Testis (tissue), 3 donors: Measurements from ENCODE around the gene RPS10. TPM values are rescaled to one million over a fixed set of nuclear protein-coding genes. Genes with fewer than 3 reads are reported as not detected.

Source experiments
- DNase-seq: peaks from one replicate; pipeline ENCODE4 v3.0.0-alpha.2; 2019
- H3K27ac ChIP-seq, 2 donors: fragments of 200-600 bp; sonication (generic); one replicate each; pipeline ENCODE4 v1.5.1; 2019
- H3K27me3 ChIP-seq: fragments of 200-600 bp; sonication (generic); one replicate; pipeline ENCODE4 v1.5.1; 2019
- H3K36me3 ChIP-seq: fragments of 200-600 bp; sonication (generic); one replicate; pipeline ENCODE4 v1.5.1; 2017; ENCODE audit warnings: low read depth; ENCODE audit errors: missing control alignments
- H3K4me1 ChIP-seq: fragments of 200-600 bp; sonication (generic); one replicate; pipeline ENCODE4 v1.5.1; 2019
- H3K4me3 ChIP-seq, 2 donors: fragments of 200-600 bp; sonication (generic); one replicate each; pipeline ENCODE4 v1.5.1; 2017 to 2019
- H3K9me3 ChIP-seq: fragments of 200-600 bp; sonication (generic); one replicate; pipeline ENCODE4 v1.5.1; 2017
- POLR2A ChIP-seq: fragments of 450-650 bp; IDR thresholded peaks from one replicate; pipeline ENCODE4 v1.6.1; 2017; ENCODE audit warnings: antibody characterized with exemption, mild to moderate bottlenecking, moderate library complexity
- WGBS, 2 donors: methylation state at CpG; one replicate each; pipeline ENCODE4 v1.1.5; 2018; 5-methylcytosine and 5-hydroxymethylcytosine counted together
- intact Hi-C: fragments of 100-400 bp; cut with DNase I; formaldehyde crosslinking; loops from one replicate; pipeline ENCODE4 v1.15.1; 2023; ENCODE audit warnings: low total_unique reads
- polyA plus RNA-seq: library from polyadenylated mRNA; stranded (reverse); fragments of 350-450 nt; fragmentation: Illumina TruSeq; extraction: RNeasy Lipid Tissue Mini Kit (QIAGEN cat#74804); gene quantifications from one replicate; pipeline ENCODE4 v1.2.3, GENCODE V29; 2014; ENCODE audit warnings: low read depth, low replicate concordance; ENCODE audit not compliant: insufficient read depth
- total RNA-seq, 2 donors: library from RNA; depleted of rRNA; stranded (reverse); fragments of >200 nt; gene quantifications; one replicate each; pipeline ENCODE4 v1.2.3, GENCODE V29; 2016
- TF ChIP-seq, protein P1 (sequence below), 3 experiments: fragments of 450-650 bp in 2 of 3; fragments of 200-600 bp in 1 of 3; sonication (generic) in 1 of 3; IDR thresholded peaks; one replicate each; pipeline ENCODE4 v1.5.1; 2016 to 2019; ENCODE audit warnings: antibody characterized with exemption in 3 of 3, mild to moderate bottlenecking in 2 of 3, moderate library complexity in 1 of 3

RPS10 gene
- total and polyA plus RNA-seq, 3 donors from 2014 or later = 926 to 1,691 (median 1,309) TPM

DNA sequence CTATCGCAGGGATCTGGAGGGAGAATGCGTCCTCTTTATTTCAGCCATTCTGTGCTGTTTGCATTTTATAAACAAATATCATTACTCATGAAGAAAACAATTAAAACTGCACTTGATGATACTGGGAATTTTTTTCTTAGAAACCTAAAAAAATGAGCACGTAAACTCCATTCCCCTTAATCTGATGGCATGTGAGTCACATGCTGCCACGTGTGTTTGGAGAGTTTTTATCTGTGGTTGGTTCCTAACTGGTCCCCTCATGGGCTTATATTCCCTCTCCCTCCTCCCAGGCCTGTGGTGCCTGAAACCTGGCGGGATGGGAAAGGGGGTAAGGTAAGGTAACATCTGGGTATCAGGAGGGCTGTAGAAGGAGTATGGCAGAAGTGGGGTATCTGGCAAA, 46.6 kb upstream of the RPS10 start:
- DNase-seq = no peak
- Histone ChIP-seq H3K36me3 (no peaks in the 10 kb centered on the region), H3K27ac (no peak overlapping the region), H3K27me3 (no peaks in the 10 kb centered on the region), H3K4me3 (no peak overlapping the region), H3K9me3 (no peaks in the 10 kb centered on the region), H3K4me1 (no peaks in the 10 kb centered on the region)
- intact Hi-C loops = no loop called here
- no peak for TF ChIP-seq POLR2A
- TF ChIP-seq, protein P1, sequence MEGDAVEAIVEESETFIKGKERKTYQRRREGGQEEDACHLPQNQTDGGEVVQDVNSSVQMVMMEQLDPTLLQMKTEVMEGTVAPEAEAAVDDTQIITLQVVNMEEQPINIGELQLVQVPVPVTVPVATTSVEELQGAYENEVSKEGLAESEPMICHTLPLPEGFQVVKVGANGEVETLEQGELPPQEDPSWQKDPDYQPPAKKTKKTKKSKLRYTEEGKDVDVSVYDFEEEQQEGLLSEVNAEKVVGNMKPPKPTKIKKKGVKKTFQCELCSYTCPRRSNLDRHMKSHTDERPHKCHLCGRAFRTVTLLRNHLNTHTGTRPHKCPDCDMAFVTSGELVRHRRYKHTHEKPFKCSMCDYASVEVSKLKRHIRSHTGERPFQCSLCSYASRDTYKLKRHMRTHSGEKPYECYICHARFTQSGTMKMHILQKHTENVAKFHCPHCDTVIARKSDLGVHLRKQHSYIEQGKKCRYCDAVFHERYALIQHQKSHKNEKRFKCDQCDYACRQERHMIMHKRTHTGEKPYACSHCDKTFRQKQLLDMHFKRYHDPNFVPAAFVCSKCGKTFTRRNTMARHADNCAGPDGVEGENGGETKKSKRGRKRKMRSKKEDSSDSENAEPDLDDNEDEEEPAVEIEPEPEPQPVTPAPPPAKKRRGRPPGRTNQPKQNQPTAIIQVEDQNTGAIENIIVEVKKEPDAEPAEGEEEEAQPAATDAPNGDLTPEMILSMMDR (IDR thresholded peaks at IDR 0.05) = no peak
- 89 to 90% methylated on average over 5 of the region's 5 CpGs for WGBS, 2 donors

DNA sequence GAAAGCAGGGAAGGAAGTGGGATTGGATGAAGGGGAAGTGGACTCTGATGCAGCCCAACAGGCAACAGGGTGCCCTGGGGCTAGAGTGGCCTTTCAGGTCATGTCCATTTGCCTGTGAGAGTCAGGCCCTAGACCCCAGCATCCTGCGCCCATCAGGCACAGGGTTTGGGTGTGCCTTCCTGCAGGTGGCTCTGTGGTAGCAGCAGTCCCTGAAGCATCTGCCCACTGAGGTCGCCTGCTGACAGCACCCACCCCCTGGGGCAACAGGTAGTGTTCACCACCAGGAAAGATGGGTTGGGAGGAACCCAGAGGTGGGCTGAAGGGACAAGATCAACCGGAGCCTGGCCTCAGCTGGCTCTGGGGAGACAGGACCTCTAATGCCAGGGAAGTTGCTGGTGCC, 43.6 kb upstream of the RPS10 start:
- WGBS, 2 donors = 83 to 94% methylated on average over 3 of the region's 3 CpGs
- Histone ChIP-seq H3K27ac (no peak overlapping the region), H3K9me3 (no peaks in the 10 kb centered on the region), H3K4me3 (no peak overlapping the region), H3K36me3 (no peaks in the 10 kb centered on the region), H3K27me3 (no peaks in the 10 kb centered on the region), H3K4me1 (peaks cover 4% of the 10 kb centered on the region)
- intact Hi-C loops = no loop called here
- TF ChIP-seq POLR2A = no peak
- TF ChIP-seq, protein P1 (IDR thresholded peaks at IDR 0.05) = no peak
- no peak for DNase-seq

DNA sequence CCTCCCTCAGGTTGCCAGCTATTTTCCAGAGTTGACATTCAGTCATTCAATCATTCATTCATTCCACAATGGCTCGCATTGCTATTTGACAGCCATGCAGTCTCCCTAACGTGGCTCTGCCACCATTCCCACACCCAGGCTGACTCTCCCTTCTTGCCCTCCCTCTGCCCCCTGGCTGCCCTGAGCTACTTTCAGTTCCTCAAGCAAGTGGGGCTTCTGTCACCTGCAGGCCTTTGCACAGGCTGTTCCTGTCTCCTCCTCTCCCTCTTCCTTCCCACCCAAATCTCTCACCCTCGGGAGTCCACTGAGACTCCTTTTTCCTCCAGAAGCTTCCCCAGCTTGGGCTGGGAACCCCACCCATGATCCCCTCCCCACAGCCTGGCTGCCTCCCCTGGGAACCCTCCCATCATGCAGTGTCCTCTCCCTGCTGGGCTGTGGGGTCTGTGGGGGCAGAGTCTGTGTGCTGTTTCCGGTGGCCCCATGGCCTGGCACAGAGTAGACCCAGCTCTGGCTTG, 42.6 kb upstream of the RPS10 start:
- WGBS, 2 donors = 80 to 87% methylated on average over 4 of the region's 4 CpGs
- no peaks in the 10 kb centered on the region for H3K27me3 ChIP-seq
- no peak overlapping the region for H3K4me3 ChIP-seq
- peaks cover 4% of the 10 kb centered on the region for H3K4me1 ChIP-seq
- no peak for DNase-seq
- TF ChIP-seq, protein P1 (IDR thresholded peaks at IDR 0.05) = no peak
- TF ChIP-seq POLR2A = no peak
- intact Hi-C loops = no loop called here
- H3K27ac ChIP-seq = no peak overlapping the region
- H3K9me3 ChIP-seq = no peaks in the 10 kb centered on the region
- H3K36me3 ChIP-seq = no peaks in the 10 kb centered on the region

DNA sequence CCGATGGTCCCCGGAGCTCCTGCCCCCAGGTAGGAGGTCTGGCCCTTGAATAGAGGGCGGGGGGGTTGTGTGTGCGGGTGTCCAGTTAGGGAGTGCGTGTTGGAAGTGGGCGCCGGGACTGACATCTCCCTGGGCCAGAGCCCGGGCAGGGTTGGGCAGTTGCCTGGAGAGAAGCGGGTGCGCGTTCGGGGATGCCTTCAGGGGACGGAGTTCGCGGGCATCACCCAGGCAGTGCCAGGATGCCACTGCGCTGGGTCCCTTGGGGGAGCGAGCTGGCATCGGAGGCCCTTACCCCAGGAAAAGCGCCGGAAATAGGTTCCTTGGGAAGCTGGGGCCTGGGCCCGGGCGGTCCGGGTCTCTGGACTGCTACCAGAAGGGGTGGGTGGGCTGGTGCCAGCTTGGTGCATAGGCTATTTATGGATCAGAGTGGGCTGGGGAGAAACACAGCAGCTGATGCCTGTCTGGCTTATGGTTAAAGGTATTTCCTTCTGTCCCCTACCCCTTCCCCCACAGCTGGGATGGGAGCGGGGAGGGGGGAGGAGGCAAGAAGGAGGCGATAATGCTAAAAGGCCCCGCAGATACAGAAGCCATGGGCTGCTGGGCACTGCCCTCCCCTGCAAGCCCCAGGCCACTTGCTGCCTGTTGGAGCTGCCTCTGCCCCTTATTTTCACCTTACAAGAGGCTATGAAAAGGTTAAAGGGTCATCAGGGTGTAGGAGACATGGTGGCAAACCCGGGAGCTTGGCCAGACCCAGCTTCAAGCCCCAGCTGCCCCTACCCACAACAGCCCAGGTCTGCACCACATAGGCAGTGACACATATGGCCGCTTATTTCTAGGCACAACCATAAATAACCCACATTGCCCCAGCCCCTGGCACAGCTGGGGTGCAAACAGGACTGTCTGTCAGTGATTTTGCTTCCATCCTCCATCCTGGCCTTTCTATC, 40.6 kb upstream of the RPS10 start:
- H3K36me3 ChIP-seq = no peaks in the 10 kb centered on the region
- 33 to 35% methylated on average over 8 to 28 of the region's 28 CpGs for WGBS, 2 donors
- no peak for TF ChIP-seq POLR2A
- TF ChIP-seq, protein P1 (IDR thresholded peaks at IDR 0.05) = no peak
- no peak for DNase-seq
- no peak overlapping the region for H3K27ac ChIP-seq
- intact Hi-C loops = no loop called here
- no peaks in the 10 kb centered on the region for H3K27me3 ChIP-seq
- H3K4me1 ChIP-seq = peaks cover 4% of the 10 kb centered on the region
- H3K4me3 ChIP-seq = peak overlapping the region; percentile 24 to 46
- H3K9me3 ChIP-seq = no peaks in the 10 kb centered on the region
